Nephron (organoid): ENCODE measurements around the gene SMYD3.
"Not testable (repeated sequence)": the region's sequence is repeated elsewhere in the genome, so short reads cannot be mapped to it uniquely, and the experiment has no call there.

Source experiments
- H3K27ac Mint-ChIP-seq, 3 experiments: 2 replicates each; pipeline ENCODE4 v1.8.0; 2020; ENCODE audit warnings: mixed read lengths in 3 of 3, mild to moderate bottlenecking in 2 of 3, moderate library complexity in 1 of 3
- H3K27me3 Mint-ChIP-seq: 2 replicates; pipeline ENCODE4 v1.8.0; 2021; ENCODE audit warnings: low read depth, mild to moderate bottlenecking, moderate library complexity, mixed read lengths
- H3K36me3 Mint-ChIP-seq: 2 replicates; pipeline ENCODE4 v1.8.0; 2020; ENCODE audit warnings: low read depth, mixed read lengths
- H3K4me1 Mint-ChIP-seq: 2 replicates; pipeline ENCODE4 v1.8.0; 2020; ENCODE audit warnings: mixed read lengths
- H3K4me3 Mint-ChIP-seq, 3 experiments: 2 replicates each; pipeline ENCODE4 v1.8.0; 2020; ENCODE audit warnings: mild to moderate bottlenecking in 3 of 3, mixed read lengths in 3 of 3, moderate library complexity in 2 of 3
- H3K9me3 Mint-ChIP-seq: 2 replicates; pipeline ENCODE4 v1.8.0; 2020; ENCODE audit warnings: mixed read lengths
- TF ChIP-seq, protein P1 (sequence below), 3 experiments: fragments of 200-600 bp; sonication (generic); IDR thresholded peaks; one replicate each; pipeline ENCODE4 v1.5.0; 2021; ENCODE audit warnings: antibody characterized with exemption in 3 of 3; ENCODE audit not compliant: unreplicated experiment in 3 of 3

SMYD3 gene

DNA sequence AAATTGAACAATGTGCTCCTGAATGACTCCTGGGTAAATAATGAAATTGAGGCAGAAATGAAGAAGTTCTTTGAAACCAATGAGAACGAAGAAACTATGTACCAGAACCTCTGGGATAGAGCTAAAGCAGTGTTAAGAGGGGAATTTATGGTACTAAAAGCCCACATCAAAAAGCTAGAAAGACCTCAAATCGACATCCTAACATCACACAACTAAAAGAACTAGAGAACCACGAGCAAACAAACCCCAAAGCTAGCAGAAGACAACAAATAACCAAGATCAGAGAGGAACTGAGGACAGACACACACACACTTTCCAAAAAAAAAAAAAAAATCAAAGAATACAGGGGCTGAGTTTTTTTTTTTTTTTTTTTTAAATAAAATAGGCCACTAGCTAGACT lies 564.2 kb downstream of the SMYD3 start:
- no peaks in the 10 kb centered on the region for H3K27me3 Mint-ChIP-seq
- TF ChIP-seq, protein P1, sequence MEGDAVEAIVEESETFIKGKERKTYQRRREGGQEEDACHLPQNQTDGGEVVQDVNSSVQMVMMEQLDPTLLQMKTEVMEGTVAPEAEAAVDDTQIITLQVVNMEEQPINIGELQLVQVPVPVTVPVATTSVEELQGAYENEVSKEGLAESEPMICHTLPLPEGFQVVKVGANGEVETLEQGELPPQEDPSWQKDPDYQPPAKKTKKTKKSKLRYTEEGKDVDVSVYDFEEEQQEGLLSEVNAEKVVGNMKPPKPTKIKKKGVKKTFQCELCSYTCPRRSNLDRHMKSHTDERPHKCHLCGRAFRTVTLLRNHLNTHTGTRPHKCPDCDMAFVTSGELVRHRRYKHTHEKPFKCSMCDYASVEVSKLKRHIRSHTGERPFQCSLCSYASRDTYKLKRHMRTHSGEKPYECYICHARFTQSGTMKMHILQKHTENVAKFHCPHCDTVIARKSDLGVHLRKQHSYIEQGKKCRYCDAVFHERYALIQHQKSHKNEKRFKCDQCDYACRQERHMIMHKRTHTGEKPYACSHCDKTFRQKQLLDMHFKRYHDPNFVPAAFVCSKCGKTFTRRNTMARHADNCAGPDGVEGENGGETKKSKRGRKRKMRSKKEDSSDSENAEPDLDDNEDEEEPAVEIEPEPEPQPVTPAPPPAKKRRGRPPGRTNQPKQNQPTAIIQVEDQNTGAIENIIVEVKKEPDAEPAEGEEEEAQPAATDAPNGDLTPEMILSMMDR (IDR thresholded peaks at IDR 0.05; ENCODE audit: unreplicated experiment in 3 of 3) = no peak
- no peak overlapping the region for H3K4me3 Mint-ChIP-seq
- H3K4me1 Mint-ChIP-seq = peaks cover 35% of the 10 kb centered on the region
- H3K9me3 Mint-ChIP-seq = peaks cover 29% of the 10 kb centered on the region
- H3K27ac Mint-ChIP-seq = peak overlapping the region in 1 of 3 experiments; percentile 6
- H3K36me3 Mint-ChIP-seq = peaks cover 12% of the 10 kb centered on the region

GRCh38 chr1:245941771-245942170 lies 565.3 kb downstream of the SMYD3 start:
- H3K4me1 Mint-ChIP-seq = peaks cover 27% of the 10 kb centered on the region
- not testable (repeated sequence) for H3K27me3 Mint-ChIP-seq, H3K4me3 Mint-ChIP-seq
- H3K27ac Mint-ChIP-seq = peak overlapping the region in 2 of 3 experiments; percentile 3 to 5
- peaks cover 28% of the 10 kb centered on the region for H3K9me3 Mint-ChIP-seq
- peaks cover 12% of the 10 kb centered on the region for H3K36me3 Mint-ChIP-seq

DNA sequence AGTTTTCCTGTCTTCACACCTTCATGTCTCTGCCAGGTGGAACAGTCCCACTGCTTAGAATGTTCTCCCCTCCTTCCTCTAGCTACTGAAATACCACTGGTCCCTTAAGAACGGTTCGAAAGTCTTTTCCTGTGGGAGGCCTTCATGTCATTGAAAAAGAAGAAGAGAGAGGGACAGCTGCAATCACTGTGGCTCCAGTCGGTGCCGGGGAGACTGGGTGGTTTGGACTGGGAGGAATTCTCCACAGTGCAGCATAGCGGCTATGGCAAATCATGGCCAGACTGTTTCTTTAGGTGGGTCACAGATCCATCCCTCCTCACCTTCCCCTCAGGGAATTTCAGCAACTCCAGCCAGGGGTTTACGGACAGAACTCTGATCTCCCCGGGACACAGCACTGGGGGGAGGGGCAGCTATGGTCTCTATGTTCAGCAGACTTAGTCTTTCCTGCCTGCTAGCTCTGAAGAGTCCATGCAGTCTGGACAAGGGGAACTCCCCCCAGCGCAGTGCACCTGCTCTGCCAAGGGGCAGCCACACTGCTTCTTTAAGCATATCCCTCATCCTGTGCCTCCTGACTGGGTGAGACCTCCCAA lies 567.2 kb downstream of the SMYD3 start:
- TF ChIP-seq, protein P1 (IDR thresholded peaks at IDR 0.05; ENCODE audit: unreplicated experiment in 3 of 3) = no peak
- Mint-ChIP-seq H3K4me3 (no peak overlapping the region), H3K27ac (peak overlapping the region in 1 of 3 experiments; percentile 32), H3K36me3 (peaks cover 12% of the 10 kb centered on the region), H3K27me3 (no peaks in the 10 kb centered on the region), H3K9me3 (peaks cover 19% of the 10 kb centered on the region), H3K4me1 (peaks cover 17% of the 10 kb centered on the region)

GRCh38 chr1:245938046-245938435 lies 569.0 kb downstream of the SMYD3 start:
- Mint-ChIP-seq H3K27me3 (no peaks in the 10 kb centered on the region), H3K4me1 (peaks cover 17% of the 10 kb centered on the region), H3K9me3 (peaks cover 9% of the 10 kb centered on the region), H3K36me3 (peaks cover 4% of the 10 kb centered on the region), H3K4me3 (no peak overlapping the region), H3K27ac (peak overlapping the region in 1 of 3 experiments; percentile 33)
- TF ChIP-seq, protein P1 (IDR thresholded peaks at IDR 0.05; ENCODE audit: unreplicated experiment in 3 of 3) = no peak

DNA sequence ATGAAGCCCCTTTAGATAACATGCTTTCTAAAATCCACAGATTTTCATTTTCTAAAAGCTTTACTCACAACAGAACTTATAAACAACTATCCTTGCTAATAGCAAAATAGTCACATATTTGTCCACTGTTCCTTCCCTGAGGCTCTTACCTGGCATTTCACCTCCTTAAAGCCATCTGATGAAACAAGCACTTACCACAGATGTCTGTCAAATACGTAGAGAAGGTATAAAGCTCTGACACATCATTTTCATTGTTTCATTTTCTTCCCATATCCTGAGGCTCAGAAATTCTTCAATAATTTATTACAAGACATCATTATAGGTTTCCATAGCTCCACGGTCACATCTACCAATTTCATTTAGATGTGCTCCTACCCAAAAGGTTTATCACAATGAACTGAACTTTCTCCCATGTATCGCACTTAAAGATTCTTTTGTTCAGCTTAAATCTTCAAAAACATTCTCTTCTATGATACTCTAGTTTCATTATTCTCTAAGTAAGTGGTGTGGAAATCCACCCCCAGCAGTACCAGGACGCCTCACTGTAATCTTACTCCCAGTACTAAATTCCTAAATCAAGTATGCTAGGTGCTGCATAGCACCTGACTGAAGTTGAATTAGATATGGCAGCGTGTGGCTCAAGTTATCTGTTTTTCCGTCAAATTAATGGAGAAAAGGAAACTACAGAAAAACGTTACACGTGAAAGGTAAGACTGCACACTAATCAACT lies 569.6 kb downstream of the SMYD3 start:
- peaks cover 17% of the 10 kb centered on the region for H3K4me1 Mint-ChIP-seq
- no peaks in the 10 kb centered on the region for H3K27me3 Mint-ChIP-seq
- no peak overlapping the region for H3K4me3 Mint-ChIP-seq
- H3K36me3 Mint-ChIP-seq = no peaks in the 10 kb centered on the region
- peak overlapping the region in 1 of 3 experiments; percentile 33 for H3K27ac Mint-ChIP-seq
- TF ChIP-seq, protein P1 (IDR thresholded peaks at IDR 0.05; ENCODE audit: unreplicated experiment in 3 of 3) = no peak
- peaks cover 6% of the 10 kb centered on the region for H3K9me3 Mint-ChIP-seq

GRCh38 chr1:245934409-245934808 lies 572.7 kb downstream of the SMYD3 start:
- Mint-ChIP-seq H3K36me3 (no peaks in the 10 kb centered on the region), H3K27ac (peak overlapping the region in 1 of 3 experiments; percentile 26), H3K27me3 (peaks cover 3% of the 10 kb centered on the region), H3K4me1 (peaks cover 19% of the 10 kb centered on the region), H3K9me3 (no peaks in the 10 kb centered on the region), H3K4me3 (no peak overlapping the region)
- TF ChIP-seq, protein P1 (IDR thresholded peaks at IDR 0.05; ENCODE audit: unreplicated experiment in 3 of 3) = no peak
